MM.1S (cell line): Measurements from ENCODE around the gene STX7.

Experiments used
- DNase-seq: peaks from one replicate; pipeline ENCODE4 v3.0.0-alpha.2; 2015
- H2AFZ ChIP-seq: fragments of 300-600 bp; sonication (generic); 2 replicates; pipeline ENCODE4 v1.6.0; 2016; ENCODE audit warnings: antibody characterized with exemption, low read length
- H3F3A ChIP-seq: fragments of 300-600 bp; sonication (generic); 2 replicates; pipeline ENCODE4 v1.6.1; 2016; ENCODE audit warnings: mild to moderate bottlenecking, antibody characterized with exemption, low read length, moderate library complexity, mixed read lengths; ENCODE audit not compliant: insufficient read depth
- H3K27ac ChIP-seq: fragments of 300-600 bp; sonication (generic); 2 replicates; pipeline ENCODE4 v1.5.1; 2016; ENCODE audit warnings: mild to moderate bottlenecking, low read length
- H3K27me3 ChIP-seq: fragments of 300-600 bp; sonication (generic); replicated peaks from 2 replicates; pipeline ENCODE4 v1.6.0; 2016; ENCODE audit warnings: low read length; ENCODE audit not compliant: insufficient read depth
- H3K36me3 ChIP-seq: fragments of 300-600 bp; sonication (generic); replicated peaks from 2 replicates; pipeline ENCODE4 v1.6.1; 2016; ENCODE audit warnings: mild to moderate bottlenecking, low read length, mixed read lengths; ENCODE audit not compliant: insufficient read depth
- H3K4me1 ChIP-seq: fragments of 300-600 bp; sonication (generic); 2 replicates; pipeline ENCODE4 v1.6.1; 2016; ENCODE audit warnings: low read length, mixed read lengths
- H3K4me2 ChIP-seq: fragments of 300-600 bp; sonication (generic); 2 replicates; pipeline ENCODE4 v1.6.0; 2016; ENCODE audit warnings: low read depth, low read length
- H3K4me3 ChIP-seq: fragments of 300-600 bp; sonication (generic); 2 replicates; pipeline ENCODE4 v1.5.1; 2016; ENCODE audit warnings: low read length, mixed read lengths
- H3K79me2 ChIP-seq: fragments of 300-600 bp; sonication (generic); 2 replicates; pipeline ENCODE4 v1.6.1; 2016; ENCODE audit warnings: mixed run types, low read length, mixed read lengths
- H3K9ac ChIP-seq: fragments of 300-600 bp; sonication (generic); 2 replicates; pipeline ENCODE4 v1.6.1; 2016; ENCODE audit warnings: low read length, mixed read lengths
- H3K9me2 ChIP-seq: fragments of 300-600 bp; sonication (generic); replicated peaks from 2 replicates; pipeline ENCODE4 v1.6.1; 2016; ENCODE audit warnings: mild to moderate bottlenecking, low read length, mixed read lengths; ENCODE audit not compliant: insufficient read depth
- H3K9me3 ChIP-seq: fragments of 300-600 bp; sonication (generic); replicated peaks from 2 replicates; pipeline ENCODE4 v1.6.1; 2016; ENCODE audit warnings: mild to moderate bottlenecking, low read length, mixed read lengths; ENCODE audit not compliant: insufficient read depth
- H4K20me1 ChIP-seq: fragments of 300-600 bp; sonication (generic); 2 replicates; pipeline ENCODE4 v1.6.1; 2016; ENCODE audit warnings: mild to moderate bottlenecking, low read length, moderate library complexity, mixed read lengths; ENCODE audit not compliant: insufficient read depth
- CTCF ChIP-seq: fragments of 300-600 bp; sonication (generic); IDR thresholded peaks from 2 replicates; pipeline ENCODE4 v1.5.1; 2016; ENCODE audit warnings: antibody characterized with exemption, low read length, mixed read lengths
- EZH2 ChIP-seq: fragments of 300-600 bp; sonication (generic); optimal IDR thresholded peaks from 2 replicates; pipeline ENCODE3; 2017; ENCODE audit warnings: low read depth, mild to moderate bottlenecking, antibody characterized with exemption, low read length, mixed read lengths
- EZH2phosphoT487 ChIP-seq: fragments of 300-600 bp; sonication (generic); IDR thresholded peaks from 2 replicates; pipeline ENCODE4 v1.6.1; 2018; ENCODE audit warnings: antibody characterized with exemption, low read length

Gene STX7

GRCh38 chr6:132483779-132484679, 28.9 kb downstream of the STX7 start:
- Histone ChIP-seq H3K4me1 (peaks cover 3% of the 10 kb centered on the region; the same call in 1 of the 2 replicates), H3K4me3 (no peak overlapping the region), H3K36me3 (no peaks in the 10 kb centered on the region), H4K20me1 (0 out of 2 replicates have a peak, but pooled peaks cover 5% of the 10 kb centered on the region), H3K4me2 (no peak overlapping the region), H2AFZ (no peak overlapping the region), H3K27me3 (no peaks in the 10 kb centered on the region), H3K9me2 (no peaks in the 10 kb centered on the region), H3K9me3 (no peaks in the 10 kb centered on the region), H3F3A (peaks cover 5% of the 10 kb centered on the region; the same call in 1 of the 2 replicates), H3K9ac (no peak overlapping the region), H3K27ac (no peak overlapping the region), H3K79me2 (peaks cover 91% of the 10 kb centered on the region)
- DNase-seq, result peak; percentile 73
- TF ChIP-seq EZH2phosphoT487 (no peak), EZH2 (no peak), CTCF (peak; percentile 74)

GRCh38 chr6:132482581-132482980, 30.3 kb downstream of the STX7 start:
- peaks cover 11% of the 10 kb centered on the region for H4K20me1 ChIP-seq
- H3K27me3 ChIP-seq, result no peaks in the 10 kb centered on the region
- no peak overlapping the region for H2AFZ ChIP-seq
- H3K9me2 ChIP-seq, result no peaks in the 10 kb centered on the region
- H3F3A ChIP-seq, result peaks cover 5% of the 10 kb centered on the region; the same call in 1 of the 2 replicates
- no peak overlapping the region for H3K4me2 ChIP-seq
- H3K27ac ChIP-seq, result no peak overlapping the region
- DNase-seq, result no peak
- peaks cover 92% of the 10 kb centered on the region for H3K79me2 ChIP-seq
- H3K9ac ChIP-seq, result no peak overlapping the region
- H3K4me3 ChIP-seq, result no peak overlapping the region
- no peaks in the 10 kb centered on the region for H3K9me3 ChIP-seq
- peaks cover 3% of the 10 kb centered on the region; the same call in 1 of the 2 replicates for H3K4me1 ChIP-seq
- no peaks in the 10 kb centered on the region for H3K36me3 ChIP-seq
- TF ChIP-seq CTCF (no peak), EZH2 (no peak), EZH2phosphoT487 (no peak)

DNA sequence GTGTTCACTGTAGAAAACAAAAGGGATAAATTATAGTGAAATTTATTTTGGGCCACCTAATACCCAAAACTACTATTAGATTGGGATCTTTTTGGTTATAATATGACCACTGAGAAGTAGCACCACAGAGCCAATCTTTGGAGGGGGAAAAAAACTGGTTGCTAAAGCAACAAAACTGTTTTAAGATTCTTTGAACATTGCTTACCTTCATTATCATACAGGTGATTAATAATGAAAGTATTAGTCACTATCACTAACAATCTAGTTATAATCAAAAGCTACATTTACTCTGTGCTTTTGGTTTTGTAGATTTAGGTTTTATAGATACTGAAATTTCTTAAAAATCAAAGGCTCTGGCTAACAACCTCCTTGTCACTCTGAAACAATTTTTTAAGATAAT, 31.7 kb downstream of the STX7 start:
- H3K4me3 ChIP-seq, result no peak overlapping the region
- peaks cover 96% of the 10 kb centered on the region for H3K79me2 ChIP-seq
- H3K36me3 ChIP-seq, result no peaks in the 10 kb centered on the region
- no peaks in the 10 kb centered on the region for H3K9me3 ChIP-seq
- peaks cover 5% of the 10 kb centered on the region; the same call in 1 of the 2 replicates for H3F3A ChIP-seq
- no peak for DNase-seq
- peaks cover 11% of the 10 kb centered on the region for H4K20me1 ChIP-seq
- H3K9ac ChIP-seq, result no peak overlapping the region
- no peak overlapping the region for H2AFZ ChIP-seq
- H3K27ac ChIP-seq, result no peak overlapping the region
- TF ChIP-seq EZH2phosphoT487, result no peak
- TF ChIP-seq CTCF, result no peak
- no peak for TF ChIP-seq EZH2
- H3K4me2 ChIP-seq, result no peak overlapping the region
- H3K9me2 ChIP-seq, result no peaks in the 10 kb centered on the region
- no peaks in the 10 kb centered on the region for H3K27me3 ChIP-seq
- peaks cover 3% of the 10 kb centered on the region; the same call in 1 of the 2 replicates for H3K4me1 ChIP-seq
